Hematopoietic multipotent progenitor cell treated with erythropoietin and hydrocortisone succinate and interleukin-3 and kit ligand, for 4 days (in vitro differentiated cells): ENCODE data around the gene ULK1.

Source experiments
- DNase-seq: peaks from one replicate; pipeline ENCODE4 v3.0.0-alpha.2; 2015

Gene ULK1

GRCh38 chr12:131893605-131894312, 663 bp upstream of the ULK1 start:
- no peak for DNase-seq

DNA sequence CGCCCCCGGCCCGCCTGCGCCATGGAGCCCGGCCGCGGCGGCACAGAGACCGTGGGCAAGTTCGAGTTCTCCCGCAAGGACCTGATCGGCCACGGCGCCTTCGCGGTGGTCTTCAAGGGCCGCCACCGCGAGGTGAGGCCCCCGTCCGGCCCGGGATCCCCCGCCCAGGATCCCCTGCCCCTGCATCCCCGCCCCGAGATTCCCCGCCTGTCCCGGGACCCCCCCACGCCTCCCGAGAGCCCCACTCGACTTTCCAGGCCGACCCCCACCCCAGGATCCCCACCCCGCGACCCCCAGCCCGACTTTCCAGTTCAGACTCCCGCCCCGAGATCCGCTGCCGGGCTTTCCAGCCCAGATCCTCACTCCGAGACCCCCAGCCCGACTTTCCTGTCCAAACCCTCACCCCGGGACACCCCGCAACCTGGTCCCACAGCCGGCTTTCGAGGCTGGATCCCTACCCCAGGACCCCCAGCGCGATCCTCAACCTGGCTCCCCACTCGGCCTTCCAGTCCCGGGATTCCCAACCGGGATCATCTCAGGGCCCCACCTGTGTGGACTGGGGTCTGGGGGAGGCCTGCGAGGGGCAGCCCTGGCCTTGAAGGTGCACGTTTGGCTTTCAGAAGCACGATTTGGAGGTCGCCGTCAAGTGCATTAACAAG, 688 bp downstream of the ULK1 start:
- peak; percentile 18 for DNase-seq

- DNase-seq = peak; percentile 25
Observed at GRCh38 chr12:131895640-131896079, 1.2 kb downstream of the ULK1 start.

DNA sequence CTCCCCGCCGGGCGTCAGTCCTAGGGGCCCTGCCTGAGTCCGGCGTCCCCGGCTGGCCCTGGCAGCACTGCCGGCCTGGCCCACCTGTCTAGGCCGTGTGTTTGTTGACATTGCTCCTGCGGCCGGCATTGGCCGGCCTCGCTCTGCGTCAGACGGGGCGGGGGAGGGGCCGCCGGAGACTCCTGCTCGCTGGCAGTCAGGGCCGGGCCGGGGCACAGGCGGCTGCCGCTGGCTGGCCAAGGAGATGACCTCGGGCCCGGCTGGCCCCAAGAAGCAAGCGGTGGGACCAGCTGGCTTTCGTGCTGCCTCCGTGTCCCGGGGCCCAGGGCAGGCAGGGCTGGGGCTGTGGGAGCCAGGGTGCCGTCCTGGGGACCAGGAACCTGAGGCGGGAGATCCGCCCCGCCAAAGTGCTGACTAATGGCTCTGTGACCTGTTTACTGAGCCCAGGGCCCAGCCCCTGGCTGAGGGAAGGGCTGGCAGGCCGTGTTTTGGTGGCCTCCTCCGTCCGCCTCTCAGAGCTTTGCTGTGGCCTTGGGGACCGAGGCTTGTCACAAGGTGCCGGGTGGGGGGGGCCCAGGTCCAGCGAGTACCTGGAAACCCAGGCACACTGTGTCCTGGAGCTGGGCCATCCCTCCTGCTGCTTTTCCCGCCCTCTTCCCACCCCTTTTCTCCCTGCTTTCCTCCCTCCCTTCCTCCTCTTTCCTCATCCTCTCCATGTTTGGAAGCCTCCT, 1.8 kb downstream of the ULK1 start:
- peak; percentile 89 for DNase-seq

GRCh38 chr12:131896811-131897270, 2.4 kb downstream of the ULK1 start:
- DNase-seq = peak; percentile 68

DNA sequence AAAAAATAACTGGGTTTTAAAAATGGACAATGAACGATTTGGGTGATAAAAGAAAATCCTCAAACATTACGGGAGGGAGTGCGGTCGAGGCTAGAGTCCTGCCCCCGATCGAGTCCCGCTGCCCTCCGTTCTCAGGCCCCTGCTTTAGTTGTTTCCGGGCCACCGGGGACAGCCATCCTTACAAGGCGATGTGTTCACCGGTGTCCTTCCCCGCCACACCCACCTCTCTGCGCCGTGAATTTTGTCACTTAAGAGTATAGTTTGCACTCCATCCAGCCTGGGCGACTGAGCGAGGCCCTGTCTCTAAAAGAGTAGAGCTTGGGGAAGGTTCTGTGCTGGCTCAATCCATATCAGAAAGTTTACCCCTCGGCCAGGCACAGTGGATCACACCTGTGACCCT, 2.9 kb downstream of the ULK1 start:
- no peak for DNase-seq

GRCh38 chr12:131897875-131898274, 3.5 kb downstream of the ULK1 start:
- no peak for DNase-seq

GRCh38 chr12:131900397-131900796, 6.0 kb downstream of the ULK1 start:
- DNase-seq = no peak

DNA sequence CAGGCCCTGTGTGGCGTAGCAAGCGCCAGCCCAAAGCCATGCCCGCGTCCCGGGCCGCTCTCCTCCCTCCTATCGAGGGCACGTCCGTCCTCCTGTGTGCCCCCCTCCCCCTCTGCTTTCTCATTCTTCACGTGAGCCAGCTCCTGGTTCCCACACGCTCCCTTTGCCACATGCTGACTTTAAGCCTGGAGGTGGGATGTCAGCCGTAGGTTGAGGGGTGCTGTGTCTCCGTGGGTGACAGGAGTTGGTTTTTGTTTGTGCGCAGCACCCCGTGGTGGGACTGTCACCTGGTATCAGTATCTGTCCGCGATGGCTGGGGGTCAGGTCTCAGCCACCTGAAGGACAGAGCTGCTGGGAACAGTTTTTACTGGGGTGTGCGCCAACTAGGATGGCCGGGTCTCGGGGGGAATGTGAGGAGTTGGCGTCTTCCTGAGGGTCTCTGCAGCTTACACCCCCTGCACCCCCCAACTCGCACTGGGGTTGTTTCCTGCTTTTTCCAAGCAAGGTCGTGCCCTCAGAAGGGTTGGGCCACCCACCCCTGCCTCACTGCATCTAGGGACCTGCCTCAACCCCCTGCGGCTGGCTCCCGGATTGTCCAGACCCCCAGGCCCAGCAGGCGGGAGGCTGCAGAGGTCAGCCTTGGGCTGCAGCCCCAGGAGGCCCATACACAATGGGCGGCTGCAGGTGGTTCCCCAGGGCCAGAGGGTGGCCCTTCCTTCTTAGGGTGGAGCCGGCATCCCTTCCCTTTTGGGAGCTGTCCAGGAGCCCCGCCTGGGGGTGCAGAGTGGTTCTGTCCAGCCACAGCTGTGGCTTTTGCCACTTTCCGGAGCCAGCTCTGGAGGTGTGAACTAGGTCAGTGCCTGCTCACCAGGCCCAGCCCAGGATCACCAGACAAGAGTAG, 7.3 kb downstream of the ULK1 start:
- no peak for DNase-seq

- no peak for DNase-seq
Observed at GRCh38 chr12:131902332-131903241, 8.2 kb downstream of the ULK1 start.

- no peak for DNase-seq
Observed at GRCh38 chr12:131903270-131904255, 9.1 kb downstream of the ULK1 start.

DNA sequence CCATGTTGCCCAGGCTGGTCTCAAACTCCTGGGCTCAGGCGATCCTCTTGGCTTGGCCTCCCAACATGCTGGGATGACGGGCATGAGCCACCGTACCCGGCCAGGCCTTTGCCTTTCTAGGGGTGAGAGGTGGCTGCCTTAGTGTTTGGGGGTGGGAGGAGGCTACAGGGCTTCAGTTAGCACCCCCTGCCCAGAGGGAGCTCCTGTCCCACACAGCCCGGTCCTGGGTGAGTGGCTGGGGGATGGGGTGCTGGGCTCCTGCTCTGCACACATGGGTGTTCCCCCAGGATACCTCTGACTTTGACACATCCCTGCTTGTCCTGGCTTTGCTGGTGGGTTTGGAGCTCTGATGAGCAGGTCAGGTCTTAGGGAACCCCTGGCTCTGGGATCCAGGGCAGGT, 9.9 kb downstream of the ULK1 start:
- no peak for DNase-seq

- DNase-seq = no peak
Observed at GRCh38 chr12:131905081-131905629, 10.7 kb downstream of the ULK1 start.

DNA sequence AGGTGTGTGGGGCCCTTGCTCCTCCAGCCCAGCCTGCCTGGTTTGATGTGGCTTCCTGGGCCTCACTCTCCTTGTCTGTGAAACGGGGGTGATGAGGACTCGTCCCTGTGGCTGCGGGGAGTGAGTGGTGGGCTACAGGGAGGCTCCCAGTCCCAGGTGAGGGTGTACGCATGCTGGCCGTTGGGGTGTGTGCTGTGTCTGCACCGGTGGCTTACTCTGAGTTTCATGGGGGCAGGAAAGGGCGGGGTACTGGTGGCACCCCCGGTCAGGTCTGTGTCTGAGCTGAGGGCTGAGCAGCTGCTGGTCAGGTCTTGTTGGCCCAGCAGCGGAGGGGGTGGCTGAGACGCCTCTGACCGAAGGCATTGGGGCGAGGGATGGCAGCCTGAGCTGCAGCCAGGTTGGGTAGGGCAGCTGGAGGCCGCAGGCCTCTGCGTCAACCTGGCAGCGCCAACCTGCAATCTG, 11.2 kb downstream of the ULK1 start:
- DNase-seq = no peak

DNA sequence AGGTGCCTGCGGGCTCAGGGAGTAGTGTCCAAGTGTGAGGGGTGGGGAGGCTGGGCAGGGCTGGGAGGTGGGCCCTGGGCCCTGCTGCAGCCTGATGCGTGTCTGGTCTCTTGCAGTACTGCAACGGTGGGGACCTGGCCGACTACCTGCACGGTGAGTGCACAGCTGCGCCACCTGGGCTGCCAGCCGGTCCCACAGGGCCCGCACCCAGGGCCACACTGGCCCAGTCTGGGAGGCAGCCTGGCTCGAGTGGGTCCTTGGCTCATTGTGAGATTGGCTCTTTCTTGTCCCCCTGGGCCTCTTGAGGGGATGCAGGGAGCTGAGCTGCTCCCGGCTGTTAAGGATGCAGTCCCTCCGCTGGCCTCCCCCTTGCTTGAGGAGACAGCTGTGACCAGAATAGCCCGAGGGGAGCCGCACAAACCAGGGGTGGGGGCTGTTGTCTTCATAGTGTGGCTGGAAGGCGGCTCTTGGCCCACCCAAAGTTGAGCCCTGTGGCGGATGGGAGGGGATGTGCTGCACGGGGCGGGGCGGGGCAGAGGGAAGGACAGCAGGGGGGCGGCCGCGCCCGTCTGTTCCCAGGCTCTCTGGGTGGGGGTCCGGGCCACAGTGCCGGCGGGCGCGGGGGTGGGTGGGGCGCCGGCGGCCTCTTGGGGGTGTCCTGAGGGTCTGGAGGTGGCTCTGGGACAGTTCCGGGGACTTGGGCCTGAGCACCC, 13.1 kb downstream of the ULK1 start:
- DNase-seq = no peak

- DNase-seq = no peak
Observed at GRCh38 chr12:131908092-131909080, 14.0 kb downstream of the ULK1 start.

DNA sequence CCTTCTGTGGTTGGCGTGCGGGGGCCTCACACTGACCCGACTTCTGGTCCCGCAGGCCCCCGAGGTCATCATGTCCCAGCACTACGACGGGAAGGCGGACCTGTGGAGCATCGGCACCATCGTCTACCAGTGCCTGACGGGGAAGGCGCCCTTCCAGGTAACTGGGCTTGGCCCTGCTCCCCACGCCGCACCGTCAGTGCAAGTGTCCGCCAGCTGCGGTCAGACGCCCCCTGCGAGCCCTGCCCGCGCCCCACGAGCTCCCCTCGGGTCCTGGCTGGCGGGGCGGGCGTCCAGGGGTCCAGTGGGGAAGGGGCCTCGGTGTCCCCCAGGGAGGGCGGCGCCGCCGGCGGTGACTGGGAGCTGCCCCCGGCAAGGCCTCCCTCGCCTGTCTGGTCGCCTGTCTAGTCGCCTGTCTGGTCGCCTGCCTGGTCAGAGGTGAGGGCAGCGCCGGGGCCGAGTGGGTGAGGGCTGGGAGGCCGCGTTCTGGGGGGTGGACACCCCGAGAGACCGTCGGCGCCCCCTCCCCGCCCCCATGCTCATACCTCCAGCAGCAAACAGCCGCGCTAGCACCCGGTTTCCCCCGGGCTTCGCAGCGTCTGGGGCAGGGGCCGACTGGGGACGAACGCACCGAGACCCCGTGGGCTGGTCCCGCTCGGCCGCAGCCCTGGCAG, 14.8 kb downstream of the ULK1 start:
- no peak for DNase-seq
